Epithelial cell of esophagus (primary cell): ENCODE measurements around the gene OTOS.

Experiments used
- DNase-seq: peaks from one replicate; pipeline ENCODE4 v3.0.0; 2010; ENCODE audit warnings: low read depth
- H3K4me3 ChIP-seq: 2 replicates; pipeline ENCODE4 v1.5.1; 2011; ENCODE audit warnings: mild to moderate bottlenecking, low read length, control low read depth
- TF ChIP-seq, protein P1 (sequence below): IDR thresholded peaks from 2 replicates; pipeline ENCODE4 v1.5.1; 2011; ENCODE audit warnings: low read depth, mild to moderate bottlenecking, low read length, control low read depth, inconsistent platforms; ENCODE audit not compliant: insufficient read depth; ENCODE audit errors: missing control alignments

Gene OTOS

DNA sequence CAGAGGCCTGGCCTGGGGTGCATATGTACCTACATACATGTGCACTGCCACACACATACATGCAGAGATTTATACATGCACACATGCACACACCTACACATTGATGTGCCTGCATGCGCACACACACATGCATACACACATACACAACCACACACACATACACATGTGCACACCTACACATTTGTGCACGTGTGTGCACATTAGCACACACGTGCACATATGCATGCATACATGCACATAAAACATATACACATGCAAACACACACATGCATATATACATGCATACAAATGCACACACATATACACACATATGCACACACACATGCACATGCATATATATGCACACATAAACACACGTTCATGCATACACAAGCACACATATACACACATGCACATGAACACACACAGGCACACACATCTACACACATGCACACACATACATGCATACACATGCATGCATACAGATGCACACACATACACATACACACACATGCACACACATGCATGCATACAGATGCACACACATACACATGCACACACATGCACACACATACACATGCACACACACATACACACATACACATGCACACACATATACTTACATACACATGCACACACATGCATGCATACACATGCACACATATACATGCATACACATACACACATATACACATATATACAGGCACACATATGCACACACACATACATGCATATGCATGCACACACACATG is 23.6 kb upstream of the OTOS start:
- DNase-seq = no peak
- H3K4me3 ChIP-seq = no peak overlapping the region
- TF ChIP-seq, protein P1, sequence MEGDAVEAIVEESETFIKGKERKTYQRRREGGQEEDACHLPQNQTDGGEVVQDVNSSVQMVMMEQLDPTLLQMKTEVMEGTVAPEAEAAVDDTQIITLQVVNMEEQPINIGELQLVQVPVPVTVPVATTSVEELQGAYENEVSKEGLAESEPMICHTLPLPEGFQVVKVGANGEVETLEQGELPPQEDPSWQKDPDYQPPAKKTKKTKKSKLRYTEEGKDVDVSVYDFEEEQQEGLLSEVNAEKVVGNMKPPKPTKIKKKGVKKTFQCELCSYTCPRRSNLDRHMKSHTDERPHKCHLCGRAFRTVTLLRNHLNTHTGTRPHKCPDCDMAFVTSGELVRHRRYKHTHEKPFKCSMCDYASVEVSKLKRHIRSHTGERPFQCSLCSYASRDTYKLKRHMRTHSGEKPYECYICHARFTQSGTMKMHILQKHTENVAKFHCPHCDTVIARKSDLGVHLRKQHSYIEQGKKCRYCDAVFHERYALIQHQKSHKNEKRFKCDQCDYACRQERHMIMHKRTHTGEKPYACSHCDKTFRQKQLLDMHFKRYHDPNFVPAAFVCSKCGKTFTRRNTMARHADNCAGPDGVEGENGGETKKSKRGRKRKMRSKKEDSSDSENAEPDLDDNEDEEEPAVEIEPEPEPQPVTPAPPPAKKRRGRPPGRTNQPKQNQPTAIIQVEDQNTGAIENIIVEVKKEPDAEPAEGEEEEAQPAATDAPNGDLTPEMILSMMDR = no peak

DNA sequence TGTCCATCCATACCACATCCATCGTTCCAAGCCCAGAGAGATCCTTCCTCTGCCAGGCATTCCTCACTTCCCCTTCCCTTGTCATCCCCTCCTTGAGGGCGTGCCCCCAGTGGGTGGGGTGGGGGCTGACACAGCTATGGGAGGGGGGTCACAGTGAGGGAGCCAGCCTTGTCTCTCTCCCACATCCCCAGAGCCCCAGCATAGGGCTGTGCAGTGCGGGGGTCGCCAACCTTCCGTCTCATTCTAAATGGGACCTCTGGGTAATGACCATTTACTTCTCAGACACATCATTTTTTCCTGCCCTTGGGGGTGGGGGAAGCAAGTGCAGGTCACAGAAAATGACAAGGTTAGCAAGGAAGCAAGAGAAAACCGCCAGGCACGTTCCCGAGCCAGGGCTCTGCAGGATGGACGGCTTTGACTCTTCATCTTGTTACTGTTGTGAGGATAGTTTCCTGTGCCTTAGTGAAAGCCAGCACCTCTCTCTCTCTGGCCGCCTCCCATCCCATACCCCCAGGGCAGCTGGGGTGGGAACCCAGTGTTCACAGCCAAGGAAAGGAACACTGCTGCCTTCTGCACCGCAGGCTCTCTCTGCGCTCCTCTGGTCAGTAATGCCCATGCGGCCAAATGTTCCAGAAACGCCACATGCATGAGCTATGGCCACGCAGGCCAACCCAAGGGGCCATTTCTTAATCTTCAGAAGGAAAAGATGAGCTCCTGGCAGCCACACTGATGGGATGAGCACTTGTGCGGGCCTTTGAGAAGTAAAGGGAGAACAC is 22.7 kb upstream of the OTOS start:
- H3K4me3 ChIP-seq = no peak overlapping the region
- TF ChIP-seq, protein P1 = no peak
- no peak for DNase-seq

DNA sequence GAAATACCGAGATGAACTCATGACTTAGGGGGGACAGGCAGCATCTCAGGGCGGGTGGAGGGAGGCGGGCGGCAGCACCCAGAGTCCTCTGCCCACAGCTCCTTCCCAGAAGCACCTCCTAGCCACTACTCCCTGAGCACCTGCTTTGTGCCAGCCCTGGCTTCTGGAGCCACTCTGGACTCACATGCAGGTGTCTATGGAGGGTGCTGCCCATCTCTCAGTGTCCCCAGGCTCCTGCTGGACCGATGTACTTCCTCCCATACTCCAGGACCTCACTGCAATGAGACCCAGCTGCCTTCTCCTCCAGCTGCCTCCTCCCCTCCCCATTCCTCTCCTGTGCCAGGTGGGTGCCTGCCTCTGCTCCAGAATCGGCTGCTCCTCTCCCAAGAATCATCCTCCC is 22.1 kb upstream of the OTOS start:
- H3K4me3 ChIP-seq = no peak overlapping the region
- DNase-seq = no peak
- TF ChIP-seq, protein P1 = no peak

DNA sequence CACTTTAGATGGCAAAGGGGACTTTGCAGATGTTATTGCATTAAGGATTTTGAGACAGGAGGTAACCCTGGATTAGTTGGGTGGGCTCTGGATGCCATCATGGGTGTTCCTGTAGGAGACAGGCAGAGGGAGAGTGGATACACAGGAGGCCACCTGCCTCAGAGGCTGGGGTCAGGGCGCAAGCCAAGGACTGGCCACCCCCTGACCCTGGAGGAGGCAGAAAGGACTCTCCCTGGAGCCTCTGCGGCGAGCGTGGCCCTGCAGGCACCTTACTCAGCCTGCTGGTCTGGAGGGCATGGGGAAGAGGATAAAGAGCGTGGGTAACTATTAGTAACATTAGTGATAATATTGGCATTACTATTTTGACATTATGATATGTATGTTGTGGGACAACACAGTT is 21.6 kb upstream of the OTOS start:
- no peak for DNase-seq
- H3K4me3 ChIP-seq = no peak overlapping the region
- TF ChIP-seq, protein P1 = no peak

DNA sequence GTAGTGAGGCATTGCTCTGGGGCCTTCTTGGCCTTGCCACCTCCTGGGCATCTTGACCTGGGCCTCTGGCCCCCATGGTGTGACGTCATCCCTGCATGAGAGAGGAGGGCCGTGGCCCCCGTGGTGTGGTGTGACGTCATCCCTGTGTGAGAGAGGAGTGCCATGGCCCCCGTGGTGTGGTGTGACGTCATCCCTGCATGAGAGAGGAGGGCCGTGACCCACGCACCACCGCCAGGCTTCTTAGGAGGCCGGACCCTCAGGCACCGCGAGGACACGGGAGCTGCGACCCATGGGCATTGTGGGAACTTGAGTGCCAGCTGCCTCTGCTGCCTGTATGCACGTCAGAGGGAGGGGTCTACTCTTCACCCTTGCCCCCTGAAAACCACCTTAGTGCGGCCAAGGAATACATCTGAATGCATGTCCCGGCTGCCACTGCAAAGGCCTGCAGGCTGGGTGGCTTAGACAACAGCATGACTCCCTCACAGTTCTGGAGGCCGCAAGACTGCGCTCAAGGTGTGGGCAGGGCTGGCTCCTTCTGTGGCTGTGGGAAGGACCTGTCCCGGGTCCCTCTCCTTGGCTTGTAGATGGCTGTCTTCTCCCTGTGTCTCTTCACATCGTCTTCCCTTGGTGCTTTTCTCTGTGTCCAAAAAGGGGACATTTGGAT is 20.8 kb upstream of the OTOS start:
- no peak for DNase-seq
- TF ChIP-seq, protein P1 = no peak
- H3K4me3 ChIP-seq = no peak overlapping the region

DNA sequence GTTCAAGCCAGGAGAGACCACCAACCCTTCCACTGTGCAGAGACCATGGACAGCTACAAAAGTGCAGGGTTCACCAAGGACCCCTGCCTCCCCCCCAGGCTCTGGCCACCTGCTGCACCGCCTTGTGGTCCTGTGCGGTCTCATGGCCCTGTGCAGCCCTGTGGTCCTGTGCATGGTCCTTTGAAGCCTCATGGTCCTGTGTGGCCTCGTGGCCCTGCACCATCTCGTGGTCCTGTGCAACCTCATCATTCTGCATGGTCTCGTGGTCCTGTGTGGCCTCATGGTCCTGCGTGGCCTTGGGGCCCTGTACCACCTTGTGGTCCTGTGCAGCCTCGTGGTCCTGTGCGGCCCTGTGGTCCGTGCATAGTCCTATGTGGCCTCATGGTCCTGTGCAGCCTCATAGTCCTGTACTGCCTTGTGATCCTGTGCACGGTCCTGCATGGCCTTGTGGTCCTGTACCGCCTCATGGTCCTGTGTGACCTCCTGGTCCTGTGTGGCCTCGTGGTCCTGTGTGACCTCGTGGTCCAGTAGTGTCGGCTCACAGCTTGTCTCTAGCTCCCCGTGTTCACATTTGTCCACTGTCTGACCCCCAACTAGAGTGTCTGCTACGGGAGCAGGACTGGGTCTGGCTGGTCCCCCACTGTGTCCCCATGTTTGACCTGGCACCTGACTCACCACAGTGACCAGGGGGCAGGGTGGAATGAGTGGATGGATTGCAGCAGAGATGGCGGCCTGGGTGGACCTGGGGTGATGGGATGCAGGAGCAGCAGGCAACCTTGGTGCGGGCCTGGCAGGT is 20.0 kb upstream of the OTOS start:
- TF ChIP-seq, protein P1 = no peak
- no peak for DNase-seq
- H3K4me3 ChIP-seq = no peak overlapping the region
